BLaER1 (cell line): ENCODE results near the gene STX8.
A peak's percentile ranks its signal among the peaks of the same experiment; 100 is the strongest.
"Not testable (repeated sequence)": the region's sequence is repeated elsewhere in the genome, so short reads cannot be mapped to it uniquely, and the experiment has no call there.

ENCODE experiments used
- H3K27ac ChIP-seq: shearing (Covaris generic); formaldehyde crosslinking; 2 replicates; pipeline ENCODE4 v1.8.1; 2022
- H3K27me3 ChIP-seq: shearing (Covaris generic); formaldehyde crosslinking; 2 replicates; pipeline ENCODE4 v1.8.1; 2022
- H3K36me3 ChIP-seq: shearing (Covaris generic); formaldehyde crosslinking; 2 replicates; pipeline ENCODE4 v1.8.1; 2022
- H3K4me1 ChIP-seq: shearing (Covaris generic); formaldehyde crosslinking; 2 replicates; pipeline ENCODE4 v1.8.1; 2022
- H3K4me2 ChIP-seq: shearing (Covaris generic); formaldehyde crosslinking; 2 replicates; pipeline ENCODE4 v1.8.1; 2022
- H3K4me3 ChIP-seq: shearing (Covaris generic); formaldehyde crosslinking; 2 replicates; pipeline ENCODE4 v1.8.1; 2022
- H3K9ac ChIP-seq: shearing (Covaris generic); formaldehyde crosslinking; 2 replicates; pipeline ENCODE4 v1.8.1; 2022
- H3K9me3 ChIP-seq: shearing (Covaris generic); formaldehyde crosslinking; 2 replicates; pipeline ENCODE4 v1.8.1; 2022
- H4K20me1 ChIP-seq: shearing (Covaris generic); formaldehyde crosslinking; 2 replicates; pipeline ENCODE4 v1.8.1; 2022
- Cebpa-rat ChIP-seq: shearing (Covaris generic); IDR thresholded peaks from 2 replicates; pipeline ENCODE4 v1.8.1; 2022

STX8 gene, protein sequence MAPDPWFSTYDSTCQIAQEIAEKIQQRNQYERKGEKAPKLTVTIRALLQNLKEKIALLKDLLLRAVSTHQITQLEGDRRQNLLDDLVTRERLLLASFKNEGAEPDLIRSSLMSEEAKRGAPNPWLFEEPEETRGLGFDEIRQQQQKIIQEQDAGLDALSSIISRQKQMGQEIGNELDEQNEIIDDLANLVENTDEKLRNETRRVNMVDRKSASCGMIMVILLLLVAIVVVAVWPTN

DNA sequence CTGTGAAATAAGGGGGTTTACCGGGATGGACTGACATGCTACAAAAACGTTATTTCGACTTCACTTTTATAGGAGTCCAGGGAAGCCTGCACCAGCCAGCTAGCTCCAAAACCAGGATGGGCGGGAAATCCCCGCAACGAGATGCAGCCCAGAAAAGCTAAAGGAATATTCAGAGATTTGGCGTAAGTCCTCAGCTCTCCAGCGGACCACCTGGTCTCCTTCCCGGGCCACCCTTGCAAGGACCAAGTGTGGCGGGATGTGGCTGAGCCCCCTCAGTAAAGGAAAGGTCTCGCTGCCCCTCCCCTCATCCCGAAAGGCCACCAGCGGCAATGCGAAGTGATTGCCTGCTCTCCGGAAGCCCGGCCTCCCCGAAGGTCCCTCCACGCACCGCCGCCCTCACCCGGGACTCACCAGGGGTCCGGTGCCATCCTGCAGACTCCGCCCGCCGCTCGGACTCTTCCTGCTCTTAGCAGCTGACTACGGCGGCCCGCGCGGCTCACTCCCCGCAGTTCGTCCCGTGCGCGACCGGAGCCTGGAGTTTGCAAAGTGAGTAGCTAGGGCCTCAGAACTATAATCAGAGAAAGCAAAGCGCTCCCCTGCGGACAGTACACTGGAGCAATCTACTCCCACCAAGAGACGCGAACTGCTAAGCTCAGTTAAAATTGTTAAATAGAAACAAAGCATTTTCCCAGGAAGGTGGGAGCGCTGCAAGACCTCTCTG, at the start of gene STX8:
Gene STX8, minus strand, starts transcription at position 440 of the 721 bp plus-strand sequence. Its CDS starts 12 bp downstream, at position 428.
- H3K27ac ChIP-seq: no peak within 1 kb of the TSS
- peaks cover 9% of the 10 kb centered on the region for H4K20me1 ChIP-seq
- peak within 1 kb of the TSS; percentile 84 for H3K4me3 ChIP-seq
- H3K9ac ChIP-seq: peak within 1 kb of the TSS; percentile 73
- TF ChIP-seq Cebpa-rat: no peak
- H3K27me3 ChIP-seq: no peaks in the 10 kb centered on the region
- peak within 1 kb of the TSS; percentile 99 for H3K4me2 ChIP-seq
- H3K9me3 ChIP-seq: no peaks in the 10 kb centered on the region
- peaks cover 5% of the 10 kb centered on the region for H3K36me3 ChIP-seq
- peaks cover 18% of the 10 kb centered on the region for H3K4me1 ChIP-seq

DNA sequence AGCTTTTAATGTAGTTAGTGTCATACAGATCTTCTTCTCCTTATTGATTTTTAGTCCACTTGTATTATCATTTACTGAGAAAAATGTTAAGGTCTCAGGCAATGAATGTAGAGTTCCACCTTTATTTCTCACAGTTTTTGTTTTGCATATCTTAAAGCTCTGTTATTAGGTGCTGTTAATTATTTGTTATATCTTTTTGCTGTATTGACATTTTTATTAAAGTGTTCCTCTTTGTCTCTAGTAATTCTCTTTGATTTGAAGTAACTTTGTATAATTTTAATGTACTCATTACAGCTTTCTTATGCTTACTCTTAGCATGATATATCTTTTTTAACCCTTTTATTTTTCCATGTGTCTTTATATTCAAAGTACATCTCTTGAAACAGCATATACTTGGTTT, 47.3 kb upstream of the STX8 start:
- no peak for TF ChIP-seq Cebpa-rat
- H4K20me1 ChIP-seq: no peaks in the 10 kb centered on the region
- no peak overlapping the region for H3K4me2 ChIP-seq
- no peak overlapping the region for H3K27ac ChIP-seq
- H3K4me3 ChIP-seq: no peak overlapping the region
- peaks cover 19% of the 10 kb centered on the region for H3K9me3 ChIP-seq
- H3K36me3 ChIP-seq: no peaks in the 10 kb centered on the region
- no peak overlapping the region for H3K9ac ChIP-seq
- H3K4me1 ChIP-seq: no peaks in the 10 kb centered on the region
- H3K27me3 ChIP-seq: no peaks in the 10 kb centered on the region

DNA sequence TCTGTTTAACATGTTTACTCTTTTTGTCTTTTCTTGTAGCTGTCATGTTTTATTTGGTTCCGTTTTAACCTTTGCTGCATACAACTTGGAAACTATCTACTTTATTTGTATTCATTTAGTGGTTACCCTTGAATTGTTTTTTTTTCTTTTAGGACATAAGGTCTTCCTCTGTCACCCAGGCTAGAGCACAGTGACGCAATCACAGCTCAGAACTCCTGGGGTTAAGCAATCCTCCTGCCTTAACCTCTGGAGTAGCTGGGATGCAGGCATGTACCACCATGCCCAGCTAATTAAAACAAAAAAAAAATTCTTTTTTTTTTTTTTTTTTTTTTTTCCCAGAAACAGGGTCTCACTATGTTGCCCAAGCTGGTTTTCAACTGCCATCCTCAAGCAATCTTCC, 39.9 kb upstream of the STX8 start:
- Histone ChIP-seq H4K20me1 (no peaks in the 10 kb centered on the region), H3K27me3 (no peaks in the 10 kb centered on the region), H3K4me3 (no peak overlapping the region), H3K9ac (no peak overlapping the region), H3K27ac (no peak overlapping the region), H3K36me3 (no peaks in the 10 kb centered on the region), H3K4me1 (peaks cover 8% of the 10 kb centered on the region; the same call in 1 of the 2 replicates), H3K4me2 (no peak overlapping the region), H3K9me3 (no peaks in the 10 kb centered on the region)
- TF ChIP-seq Cebpa-rat: no peak

DNA sequence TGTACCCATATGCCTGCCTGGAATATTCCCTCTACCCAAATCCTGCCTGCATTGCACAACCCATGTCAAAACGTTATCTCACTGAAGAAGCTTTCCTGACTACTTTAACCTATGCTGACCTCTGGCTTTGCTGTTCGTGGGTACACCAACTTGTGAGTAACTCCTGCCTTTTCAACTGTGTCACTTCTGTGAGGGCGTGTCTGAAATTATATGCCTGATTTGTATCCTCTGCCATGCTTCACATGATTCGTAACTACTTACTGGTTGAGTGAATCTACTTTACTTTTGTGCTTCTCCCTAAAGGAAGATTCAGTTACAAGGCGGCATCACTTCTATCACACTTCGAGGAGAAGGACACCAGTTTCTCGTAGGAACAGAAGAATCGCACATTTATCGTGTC, 36.4 kb upstream of the STX8 start:
- no peaks in the 10 kb centered on the region for H4K20me1 ChIP-seq

DNA sequence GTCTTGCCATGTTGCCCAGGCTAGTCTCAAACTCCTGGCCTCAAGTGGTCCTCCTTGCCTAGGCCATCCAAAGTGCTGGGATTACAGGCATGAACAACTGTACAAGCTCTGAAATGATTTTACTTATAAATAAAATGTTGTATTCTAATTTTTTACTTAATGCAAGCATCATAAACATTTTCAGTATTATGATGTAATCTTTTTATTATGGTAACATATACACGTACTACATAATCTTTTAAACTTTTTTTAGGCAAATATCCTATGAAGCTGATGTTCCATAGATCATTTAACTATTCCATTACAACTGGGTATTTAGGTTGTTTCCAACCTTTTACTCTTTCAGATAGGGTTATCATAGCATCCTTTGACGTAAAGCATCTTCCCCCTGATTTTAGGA, 35.9 kb upstream of the STX8 start:
- H3K27me3 ChIP-seq: no peaks in the 10 kb centered on the region
- H3K4me2 ChIP-seq: no peak overlapping the region
- H3K4me1 ChIP-seq: peaks cover 12% of the 10 kb centered on the region
- H3K9me3 ChIP-seq: no peaks in the 10 kb centered on the region
- H3K4me3 ChIP-seq: no peak overlapping the region
- no peak overlapping the region for H3K9ac ChIP-seq
- H3K36me3 ChIP-seq: no peaks in the 10 kb centered on the region
- TF ChIP-seq Cebpa-rat: no peak
- H4K20me1 ChIP-seq: no peaks in the 10 kb centered on the region
- H3K27ac ChIP-seq: no peak overlapping the region

More for the DNA sequence above, 36.4 kb upstream of the STX8 start:
- Histone ChIP-seq H3K4me2 (no peak overlapping the region), H3K27me3 (no peaks in the 10 kb centered on the region), H3K36me3 (no peaks in the 10 kb centered on the region), H3K9ac (no peak overlapping the region), H3K9me3 (no peaks in the 10 kb centered on the region), H3K27ac (no peak overlapping the region), H3K4me1 (peaks cover 12% of the 10 kb centered on the region), H3K4me3 (no peak overlapping the region)
- no peak for TF ChIP-seq Cebpa-rat

DNA sequence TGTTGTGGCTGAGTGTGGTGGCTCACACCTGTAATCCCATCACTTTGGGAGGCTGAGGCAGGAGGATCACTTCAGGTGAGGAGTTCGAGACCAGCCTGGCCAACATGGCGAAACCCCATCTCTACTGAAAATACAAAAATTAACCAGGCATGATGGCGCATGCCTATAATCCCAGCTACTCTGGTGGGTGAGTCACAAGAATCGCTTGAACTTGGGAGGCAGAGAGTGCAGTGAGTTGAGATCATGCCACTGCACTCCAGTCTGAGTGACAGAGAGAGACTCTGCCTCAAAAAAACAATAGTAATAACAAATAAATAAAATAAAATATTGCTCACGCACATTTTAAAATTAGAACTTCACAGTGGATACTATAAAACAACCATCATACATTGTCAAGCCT, 31.4 kb upstream of the STX8 start:
- not testable (repeated sequence) for H3K9ac ChIP-seq, H3K36me3 ChIP-seq, H3K4me2 ChIP-seq

DNA sequence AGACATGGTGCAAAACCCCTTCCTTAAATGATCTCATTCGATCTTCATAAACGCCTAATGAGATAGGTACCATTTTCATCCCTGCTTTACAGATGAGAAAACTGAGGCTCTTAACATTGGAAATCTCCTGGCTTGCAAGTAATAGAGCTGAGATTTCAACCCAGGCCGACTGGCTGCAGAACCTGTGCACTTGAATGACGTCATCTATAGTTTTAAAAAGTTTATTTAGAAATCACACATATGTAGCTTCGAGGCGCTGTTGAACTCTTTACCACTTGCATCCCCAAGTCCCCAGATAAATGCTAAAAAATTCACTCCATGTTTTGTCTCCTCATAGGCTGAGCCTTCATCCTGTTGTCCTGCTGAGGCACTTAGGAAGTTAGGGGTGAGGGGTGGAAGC, 30.8 kb upstream of the STX8 start:
- Histone ChIP-seq H3K4me3 (no peak overlapping the region), H3K27me3 (no peaks in the 10 kb centered on the region), H3K27ac (no peak overlapping the region), H4K20me1 (no peaks in the 10 kb centered on the region), H3K4me1 (peaks cover 4% of the 10 kb centered on the region; the same call in 1 of the 2 replicates), H3K9me3 (no peaks in the 10 kb centered on the region), H3K4me2 (no peak overlapping the region), H3K36me3 (no peaks in the 10 kb centered on the region), H3K9ac (no peak overlapping the region)
- TF ChIP-seq Cebpa-rat: no peak

More for the DNA sequence above, 31.4 kb upstream of the STX8 start:
- not testable (repeated sequence) for H3K27me3 ChIP-seq, H3K27ac ChIP-seq, H3K4me1 ChIP-seq, H3K4me3 ChIP-seq, H3K9me3 ChIP-seq, H4K20me1 ChIP-seq

DNA sequence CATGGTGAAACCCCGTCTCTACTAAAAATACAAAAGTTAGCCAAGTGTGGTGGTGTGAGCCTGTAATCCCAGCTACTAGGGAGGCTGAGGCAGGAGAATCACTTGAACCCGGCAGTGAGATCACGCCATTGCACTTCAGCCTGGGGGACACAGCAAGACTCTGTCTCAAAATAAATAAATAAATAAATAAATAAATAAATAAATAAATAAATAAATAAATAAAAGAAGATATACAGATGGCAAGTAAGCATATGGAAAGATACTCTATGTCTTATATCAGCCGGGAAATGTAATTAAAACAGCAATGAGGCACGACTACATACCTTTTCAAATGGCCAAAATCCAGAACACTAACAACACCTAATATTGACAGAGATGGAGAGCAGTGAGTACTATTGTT, 29.0 kb upstream of the STX8 start:
- H3K27me3 ChIP-seq, H3K27ac ChIP-seq, H3K4me3 ChIP-seq, H4K20me1 ChIP-seq, H3K9ac ChIP-seq, H3K4me2 ChIP-seq, H3K36me3 ChIP-seq, H3K4me1 ChIP-seq, H3K9me3 ChIP-seq: not testable (repeated sequence)

DNA sequence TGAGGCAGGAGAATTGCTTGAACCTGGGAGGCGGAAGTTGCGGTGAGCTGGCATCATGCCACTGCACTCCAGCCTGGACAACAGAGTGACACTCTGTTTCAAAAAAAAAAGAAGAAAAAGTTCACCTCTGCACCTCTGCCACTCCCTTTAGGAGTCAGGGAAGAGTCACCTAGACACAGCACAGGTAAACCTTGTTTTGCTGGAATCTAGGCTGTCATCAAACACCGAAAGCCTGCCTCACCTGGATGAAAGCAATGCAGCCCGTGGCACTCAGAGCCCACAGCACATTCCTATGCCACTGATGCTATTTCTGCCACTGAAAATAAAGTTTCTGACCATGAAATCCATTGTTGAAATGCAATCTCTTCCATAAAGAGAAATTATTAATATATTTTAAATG, 23.0 kb upstream of the STX8 start:
- H3K4me3 ChIP-seq: no peak overlapping the region
- TF ChIP-seq Cebpa-rat: no peak
- no peaks in the 10 kb centered on the region for H3K27me3 ChIP-seq

DNA sequence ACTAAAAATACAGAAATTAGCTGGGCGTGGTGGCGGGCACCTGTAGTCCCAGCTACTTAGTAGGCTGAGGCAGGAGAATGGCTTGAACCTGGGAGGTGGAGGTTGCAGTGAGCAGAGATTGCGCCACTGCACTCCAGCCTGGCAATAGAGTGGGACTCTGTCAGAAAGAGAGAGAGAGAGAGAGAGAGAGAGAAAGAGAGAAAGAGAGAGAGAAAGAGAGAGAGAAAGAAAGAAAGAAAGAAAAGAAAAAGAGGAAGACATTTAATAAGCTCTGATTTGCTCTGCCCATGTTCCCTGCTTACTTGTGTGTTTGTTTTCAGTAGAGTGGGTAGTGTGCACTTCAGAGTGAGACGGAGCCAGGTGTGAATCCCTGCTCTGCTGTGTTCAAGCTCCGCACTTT, 22.0 kb upstream of the STX8 start:
- H3K9ac ChIP-seq, H3K4me2 ChIP-seq, H4K20me1 ChIP-seq, H3K4me3 ChIP-seq, H3K27ac ChIP-seq, H3K4me1 ChIP-seq, H3K27me3 ChIP-seq, H3K36me3 ChIP-seq, H3K9me3 ChIP-seq: not testable (repeated sequence)

More for the DNA sequence above, 23.0 kb upstream of the STX8 start:
- H3K9ac ChIP-seq: no peak overlapping the region
- no peaks in the 10 kb centered on the region for H3K4me1 ChIP-seq
- H3K9me3 ChIP-seq: no peaks in the 10 kb centered on the region
- H4K20me1 ChIP-seq: no peaks in the 10 kb centered on the region
- no peak overlapping the region for H3K4me2 ChIP-seq
- no peak overlapping the region for H3K27ac ChIP-seq
- no peaks in the 10 kb centered on the region for H3K36me3 ChIP-seq
